ENCODE data around the gene LAMA1.

The LAMA1 gene

DNA sequence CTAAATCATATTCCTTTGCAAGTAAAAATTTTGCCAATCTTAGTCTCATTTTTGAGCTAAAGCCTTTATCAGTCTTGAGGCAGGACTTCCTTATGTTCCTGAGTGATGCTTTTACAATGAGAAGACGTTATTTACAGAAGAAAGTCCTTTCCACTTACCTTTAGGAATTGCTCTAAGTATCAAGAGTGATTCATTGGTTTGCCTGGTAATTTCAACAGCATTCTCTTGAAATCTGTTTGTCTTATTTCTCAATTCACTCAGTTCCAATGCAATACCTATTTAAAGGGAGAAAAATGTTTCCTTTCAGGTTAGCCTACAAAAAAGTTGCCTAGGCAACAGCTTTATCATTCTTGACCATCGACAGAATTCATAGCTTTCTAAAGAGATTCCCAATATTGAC lies 137.2 kb downstream of the LAMA1 start:
- no peak for DNase-seq

DNA sequence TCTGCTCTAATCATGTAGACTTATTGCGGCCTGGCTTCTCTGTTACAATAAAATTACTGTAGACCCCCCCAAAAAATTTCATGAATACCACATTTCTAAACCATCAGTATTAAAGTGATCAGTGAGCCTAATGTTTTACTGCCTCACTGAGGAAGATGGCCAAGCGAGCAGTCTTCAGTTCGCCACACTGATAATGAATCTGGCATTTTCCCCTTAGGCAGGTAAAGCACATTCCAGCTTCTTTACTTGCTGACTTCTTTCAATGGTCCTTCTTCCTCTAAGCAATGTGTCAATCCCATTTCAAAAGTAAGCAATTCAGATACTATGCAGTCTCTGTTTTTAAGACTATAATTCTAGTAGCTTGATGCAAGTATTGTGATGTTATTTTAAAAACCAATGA lies 137.6 kb downstream of the LAMA1 start:
- no peak for DNase-seq

DNA sequence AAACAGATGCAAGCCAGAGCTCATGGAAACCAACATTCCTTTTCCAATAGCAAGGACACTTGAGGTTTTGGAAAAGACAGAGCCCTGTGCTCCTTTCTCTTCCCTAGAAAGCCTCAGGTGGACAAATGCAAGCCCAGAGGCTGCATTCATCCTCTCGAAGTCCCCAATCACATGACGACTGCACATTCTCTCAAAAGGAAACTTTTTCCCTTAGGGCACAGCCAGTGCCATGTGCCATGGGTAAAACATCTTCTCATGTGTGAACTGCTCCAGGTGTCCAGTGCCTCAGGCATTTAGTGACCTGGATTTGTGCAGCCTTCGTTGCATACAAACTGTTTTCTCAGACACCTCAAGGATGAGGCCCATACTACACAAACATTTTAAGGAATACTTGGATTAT lies 140.7 kb downstream of the LAMA1 start:
- DNase-seq = no peak

DNA sequence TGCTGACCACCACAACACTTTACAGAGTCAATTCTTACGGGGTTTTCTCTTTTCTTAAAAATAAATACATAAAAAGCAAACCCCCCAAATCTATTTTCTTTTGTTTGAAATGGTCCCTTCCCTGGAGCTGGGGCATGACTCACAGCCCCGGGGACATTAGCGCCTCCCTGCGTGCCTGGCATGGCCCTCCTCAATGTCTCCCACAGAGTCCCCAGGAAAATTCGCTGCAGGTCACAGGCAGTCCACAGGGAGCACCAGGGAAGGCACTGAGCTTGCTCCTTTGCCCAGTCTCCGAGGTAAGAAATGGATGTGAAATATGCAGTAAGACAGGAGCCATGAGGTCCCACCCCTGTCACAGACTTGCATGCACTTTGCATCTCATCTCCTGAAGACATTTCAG lies 142.5 kb downstream of the LAMA1 start:
- DNase-seq = no peak

DNA sequence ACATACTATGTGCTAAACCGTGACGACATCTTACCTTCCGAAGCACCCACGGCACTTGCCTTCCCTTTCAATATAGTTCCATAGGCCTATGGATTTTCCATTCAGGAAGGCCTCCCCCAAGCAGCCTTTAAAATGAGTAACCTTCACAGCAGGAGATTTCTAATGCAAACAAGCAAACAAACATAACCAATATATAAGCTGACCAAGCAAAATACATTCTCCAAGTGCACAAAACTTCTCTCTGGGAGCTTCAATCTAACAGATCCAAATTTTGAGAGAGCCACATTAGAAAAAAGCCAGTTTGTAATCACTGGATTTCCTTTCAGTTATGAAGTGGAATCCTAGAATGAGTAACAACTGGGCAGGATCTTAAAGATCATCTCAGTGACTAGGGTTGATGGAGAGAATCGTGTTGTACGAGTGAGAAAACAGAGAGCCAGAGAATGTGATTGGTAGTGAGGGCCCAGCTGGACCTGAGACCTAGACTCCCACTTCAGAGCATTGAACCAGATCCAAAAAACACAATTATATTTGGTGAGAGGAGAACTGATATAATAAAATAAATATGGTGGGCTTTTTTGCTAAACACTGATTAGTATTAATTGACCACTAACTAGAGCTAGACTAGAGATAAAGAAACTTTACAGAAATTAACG lies 145.6 kb downstream of the LAMA1 start:
- DNase-seq = no peak

DNA sequence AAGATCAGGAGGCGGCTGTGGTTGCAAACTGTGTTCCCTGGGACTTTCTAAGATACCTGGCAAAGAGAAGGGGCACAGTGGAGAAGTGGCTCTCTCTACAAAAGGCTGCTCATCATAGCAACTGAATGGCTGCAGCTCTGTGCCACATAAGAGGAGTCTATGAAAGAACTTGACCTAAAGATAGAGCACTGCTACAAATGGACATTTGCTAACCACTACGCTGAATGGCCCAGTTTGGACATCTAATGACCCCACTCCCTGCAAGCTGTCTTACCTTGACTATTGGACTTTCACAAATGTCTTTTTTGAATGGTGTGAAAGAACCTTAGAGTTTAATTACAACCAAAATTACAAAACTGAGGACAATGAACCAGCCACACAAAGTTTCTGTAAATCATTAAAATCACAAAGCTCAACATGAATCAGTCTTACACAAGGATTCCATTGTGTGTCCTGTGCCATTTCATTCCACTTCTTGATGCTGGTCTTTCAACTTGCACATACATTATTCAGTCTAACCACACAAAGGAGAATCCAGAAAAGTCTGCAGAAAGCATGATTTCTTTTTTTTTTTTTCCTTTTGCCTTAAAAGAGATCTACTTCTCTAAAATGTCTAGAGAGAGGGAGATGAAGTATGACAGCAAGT lies 154.0 kb downstream of the LAMA1 start:
- no peak for DNase-seq

DNA sequence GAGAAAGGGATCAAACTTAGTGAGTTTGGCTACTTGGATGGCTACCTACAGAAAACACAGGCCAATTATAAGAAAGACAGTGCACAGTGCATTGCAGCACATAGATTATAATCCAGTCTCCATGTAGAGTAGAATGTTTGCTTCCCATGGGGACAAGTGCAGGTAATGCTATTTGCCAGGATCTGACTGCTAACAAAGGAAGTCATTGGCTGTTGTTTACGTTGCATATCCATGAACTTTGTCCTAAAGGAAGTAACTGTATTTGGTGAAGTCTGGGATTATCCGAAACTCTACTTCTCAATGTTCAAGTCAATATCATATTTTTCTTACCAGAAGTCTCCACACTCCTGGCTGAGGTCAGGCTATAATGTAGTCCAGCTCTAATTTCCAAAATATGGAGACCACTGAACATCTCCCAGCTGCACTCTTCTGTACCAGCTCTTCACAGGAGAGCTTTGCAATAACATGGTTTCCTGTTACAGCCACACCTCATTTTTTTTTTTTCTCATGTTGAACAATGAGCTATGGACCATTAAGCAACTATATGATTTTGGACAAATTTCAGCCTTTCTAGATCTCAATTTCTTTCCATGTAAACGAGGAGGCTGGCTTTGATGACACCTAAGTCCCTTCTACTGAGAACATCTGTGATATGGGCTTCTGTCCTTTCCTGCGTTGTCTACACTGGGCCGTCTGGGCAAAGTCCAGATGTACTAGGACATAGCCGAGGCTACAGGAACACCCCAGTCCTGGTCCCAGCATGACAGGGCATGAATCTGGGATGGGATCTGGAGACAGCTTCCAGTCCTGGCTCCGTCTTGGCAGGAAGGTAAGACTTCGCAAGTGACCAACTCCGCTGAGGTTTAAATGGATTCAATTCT lies 154.8 kb downstream of the LAMA1 start:
- no peak for DNase-seq

DNA sequence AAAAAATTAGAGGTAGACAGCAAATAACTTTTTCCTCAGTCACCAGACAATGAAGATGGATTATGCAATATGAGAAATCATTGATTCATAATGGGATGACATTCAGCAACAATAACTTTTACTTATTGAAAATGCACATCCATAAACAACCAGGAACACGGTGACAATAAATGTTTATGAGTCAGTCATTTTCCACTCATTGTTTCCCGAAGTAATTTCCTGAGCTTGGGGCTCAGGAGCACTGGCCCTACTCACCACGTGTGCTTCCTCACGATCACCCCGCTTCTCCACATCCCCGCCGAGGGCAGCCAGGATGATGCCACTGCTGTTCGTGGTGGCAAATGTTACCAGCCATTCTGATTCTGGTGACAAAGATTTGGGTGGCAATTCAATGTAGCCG lies 156.3 kb downstream of the LAMA1 start:
- DNase-seq = no peak

DNA sequence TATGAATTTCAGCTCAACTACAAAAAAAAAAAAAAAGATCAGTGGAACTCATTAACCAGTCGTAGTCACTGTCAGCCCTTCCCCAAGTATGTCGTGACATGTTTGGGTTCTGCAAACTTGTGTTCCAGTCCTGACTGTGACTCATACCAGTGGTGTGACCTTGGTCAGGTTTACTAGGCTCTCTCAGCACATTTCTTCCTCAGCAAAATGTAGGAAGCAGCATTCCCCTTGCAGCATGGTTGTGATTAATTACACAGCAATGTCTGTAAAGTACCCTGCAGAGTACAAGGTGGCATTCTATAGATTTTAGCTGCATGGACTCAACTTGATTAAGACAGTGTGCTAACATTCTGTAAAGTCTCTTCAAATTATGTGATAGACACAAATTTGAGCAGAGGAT lies 156.9 kb downstream of the LAMA1 start:
- no peak for DNase-seq

DNA sequence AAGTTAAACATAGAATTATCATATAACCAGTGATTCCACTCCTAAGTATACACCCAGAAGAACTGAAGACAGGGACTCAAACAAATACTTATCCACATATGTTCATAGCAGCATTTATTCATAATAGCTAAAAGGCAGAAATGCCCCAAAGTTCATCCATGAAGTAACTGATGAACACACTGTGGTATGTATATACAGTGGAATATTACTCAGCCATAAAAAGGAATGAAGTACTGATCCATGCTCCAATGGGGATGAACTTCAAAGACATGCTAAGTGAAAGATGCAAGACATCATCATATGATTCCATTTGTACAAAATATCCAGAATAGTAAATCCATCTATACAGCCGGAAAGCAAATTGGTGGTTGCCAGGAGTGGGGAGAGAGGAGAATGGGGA lies 157.5 kb downstream of the LAMA1 start:
- DNase-seq = no peak

DNA sequence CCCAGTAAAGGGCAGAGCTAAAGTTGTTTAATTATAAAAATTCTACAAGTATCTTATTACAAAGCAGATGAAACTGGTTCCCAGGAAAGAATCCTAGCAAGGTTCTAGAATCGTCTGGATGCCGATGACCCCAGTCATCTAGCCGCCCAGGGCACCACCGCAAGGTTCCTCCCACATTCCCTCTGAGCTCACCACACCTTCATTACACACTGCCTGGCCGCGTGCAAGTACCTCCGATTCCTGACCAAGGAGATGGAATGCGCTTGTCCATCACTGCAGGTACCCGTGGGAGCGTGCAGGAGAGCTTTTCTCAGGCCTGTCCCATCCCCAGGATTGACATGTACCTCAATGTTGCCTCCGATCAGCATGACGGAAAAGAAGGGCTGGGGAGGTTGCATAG lies 158.5 kb downstream of the LAMA1 start:
- no peak for DNase-seq

DNA sequence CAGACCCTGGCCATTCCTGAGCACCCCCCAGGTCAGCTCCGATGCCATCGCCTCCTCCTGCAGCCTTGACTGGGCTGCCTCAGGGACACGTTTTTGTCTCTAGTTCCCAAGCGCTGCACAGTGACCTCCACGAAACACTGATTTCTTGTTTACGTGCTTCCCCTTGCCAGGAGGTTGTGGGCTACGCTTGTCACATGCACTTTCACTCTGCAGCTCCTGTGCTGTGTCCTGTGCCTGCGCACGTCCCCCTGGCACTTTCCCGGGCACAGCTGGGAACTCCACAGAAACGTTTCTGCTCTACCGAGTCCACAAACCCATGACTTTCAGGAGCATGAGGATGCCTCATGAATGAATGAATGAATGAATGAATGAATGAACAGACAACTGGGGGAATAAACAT lies 160.6 kb downstream of the LAMA1 start:
- no peak for DNase-seq

DNA sequence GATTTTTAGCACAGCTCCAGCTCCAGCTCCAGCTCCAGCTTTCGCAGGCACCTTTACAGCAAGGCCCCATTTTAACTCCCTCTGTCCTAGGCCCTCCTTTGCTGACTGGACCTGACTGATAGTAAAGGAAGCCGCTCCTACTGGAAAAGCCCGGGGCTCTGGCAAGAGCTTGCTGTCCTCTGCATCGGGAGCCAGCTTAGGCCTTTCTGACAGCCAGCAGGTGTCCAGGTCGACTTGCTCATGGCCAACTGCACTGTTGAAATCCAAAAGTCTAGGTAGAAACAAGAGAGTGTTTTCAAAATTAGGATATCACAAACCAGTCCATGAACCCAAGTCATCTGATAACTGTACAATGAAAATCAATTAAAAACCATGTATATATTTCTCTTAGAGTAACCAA lies 161.1 kb downstream of the LAMA1 start:
- DNase-seq = no peak

DNA sequence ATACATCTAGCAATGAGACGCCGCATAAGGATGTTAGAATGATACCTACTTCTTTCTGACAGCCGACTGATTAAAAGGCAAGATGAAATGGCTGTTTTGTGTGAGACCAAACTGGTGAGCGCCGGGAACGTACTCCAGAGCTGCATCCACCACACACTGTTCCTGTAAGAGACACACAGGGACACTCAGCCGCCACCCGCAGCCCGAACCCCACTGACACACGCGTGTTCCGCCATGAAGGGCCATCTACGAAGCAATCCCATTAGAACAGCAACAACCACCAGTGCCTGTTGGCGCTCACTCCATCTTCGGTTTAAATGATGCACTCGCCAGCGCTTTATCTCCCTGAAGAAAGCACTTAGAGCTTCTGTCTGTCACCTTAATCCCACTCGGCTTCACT lies 162.3 kb downstream of the LAMA1 start:
- DNase-seq = no peak

DNA sequence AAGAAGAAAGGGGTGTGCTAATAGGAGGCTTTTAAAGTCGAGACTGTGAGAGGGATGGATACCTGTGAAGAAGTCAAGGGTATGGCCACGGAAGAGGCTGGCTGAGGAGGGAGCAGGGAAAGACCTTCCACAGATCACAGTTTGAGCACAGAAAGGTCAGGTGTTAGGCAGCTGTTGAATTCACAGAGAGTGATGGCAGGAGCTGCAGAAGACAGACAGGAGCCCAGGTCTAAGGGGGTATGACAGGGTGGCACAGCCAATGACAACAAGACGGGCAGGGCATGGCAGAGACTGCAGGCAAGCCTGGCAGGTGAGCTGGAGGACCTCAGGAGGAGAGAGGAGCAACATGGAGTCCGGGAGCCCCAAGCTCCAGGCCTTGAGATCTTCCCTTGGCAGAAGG lies 163.1 kb downstream of the LAMA1 start:
- no peak for DNase-seq

DNA sequence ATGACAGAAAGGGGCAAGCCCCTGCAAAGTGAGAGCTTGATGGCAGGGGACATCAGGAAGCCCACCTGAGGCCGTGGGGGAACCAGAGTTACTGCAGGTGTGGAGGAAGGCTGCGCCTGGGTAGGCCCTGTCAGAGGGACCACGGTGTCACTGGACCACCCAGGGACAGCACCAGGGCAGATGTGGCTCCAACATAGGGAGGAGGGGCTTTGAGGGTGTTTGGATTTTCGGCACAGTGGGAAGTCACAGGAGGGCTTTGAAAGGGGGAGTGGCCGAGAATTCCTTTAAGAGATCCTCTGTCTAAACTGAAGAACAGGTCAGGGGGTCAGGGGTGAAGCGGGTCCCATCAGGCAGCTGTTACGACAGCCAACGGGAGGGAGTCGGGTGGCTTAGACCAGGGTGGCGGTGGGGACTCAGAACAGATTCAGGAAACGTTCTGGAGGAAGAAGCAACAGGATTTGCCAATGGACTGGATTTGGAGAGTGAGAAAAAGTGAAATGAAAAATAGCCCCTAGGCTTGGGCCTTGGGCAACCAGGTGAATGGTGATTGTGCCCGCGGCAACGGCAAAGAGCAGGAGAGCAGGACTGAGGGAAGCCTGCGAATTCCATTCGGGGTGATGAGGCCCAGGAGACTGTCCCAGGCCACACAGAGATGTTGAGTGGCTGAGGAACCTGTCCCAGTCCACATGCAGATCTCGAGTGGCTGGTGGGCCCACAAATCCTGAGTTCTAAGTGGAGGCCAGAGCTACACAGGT lies 166.1 kb downstream of the LAMA1 start:
- DNase-seq = no peak

DNA sequence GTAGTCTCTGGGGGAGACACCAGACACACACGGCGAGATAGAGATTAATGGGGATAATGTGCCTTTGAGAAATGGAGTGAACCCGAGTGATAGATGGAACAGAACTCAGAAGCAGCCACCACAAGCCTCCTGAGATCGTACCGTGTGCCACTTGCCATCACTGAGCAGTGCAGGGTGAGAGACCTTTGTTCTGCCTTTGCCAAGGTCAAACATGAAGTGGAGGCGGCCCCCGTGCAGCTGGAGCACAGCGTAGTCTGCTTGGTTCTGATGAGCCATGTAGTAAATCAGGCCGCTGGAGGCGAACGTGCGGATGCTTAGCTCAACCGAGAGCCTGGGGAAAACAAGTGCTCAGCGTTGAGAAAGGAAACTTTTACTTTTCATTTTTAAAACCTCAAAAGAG lies 167.0 kb downstream of the LAMA1 start:
- DNase-seq = no peak

DNA sequence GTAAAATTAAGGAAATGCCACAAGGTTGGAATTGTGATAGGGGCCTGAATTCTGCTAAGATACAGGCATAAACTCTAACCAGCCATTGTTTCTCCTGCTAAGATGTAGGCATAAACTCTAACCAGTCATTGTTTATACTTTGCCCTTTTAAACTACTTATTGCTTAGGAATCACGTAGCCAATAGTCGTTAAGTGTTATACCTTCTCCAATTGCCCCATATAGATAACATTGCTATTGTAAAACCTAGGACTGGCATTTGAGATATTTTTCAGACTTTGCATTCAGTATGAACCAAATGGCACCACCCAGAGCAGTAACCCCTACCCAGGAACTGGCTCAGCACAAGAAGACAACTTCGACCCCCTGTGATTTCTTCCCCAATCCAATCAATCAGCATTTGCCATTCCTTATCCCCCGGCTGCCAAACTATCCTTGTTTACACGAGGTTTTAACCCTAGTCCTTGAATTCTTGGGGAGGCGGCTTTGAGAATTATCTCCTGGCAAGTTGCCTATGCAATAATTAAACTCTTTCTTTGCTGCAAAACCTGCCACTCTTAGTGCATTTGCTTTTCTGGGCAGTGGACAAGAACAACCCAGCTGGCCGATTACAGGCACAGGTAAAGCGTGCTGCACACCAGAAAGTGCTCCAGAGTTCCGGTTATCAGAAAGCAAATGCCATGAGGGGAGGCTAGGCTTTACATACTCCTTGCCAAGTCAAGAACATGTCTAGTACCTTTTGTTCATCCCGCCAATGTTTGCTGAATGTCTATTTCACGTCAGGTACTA lies 167.6 kb downstream of the LAMA1 start:
- DNase-seq = no peak

DNA sequence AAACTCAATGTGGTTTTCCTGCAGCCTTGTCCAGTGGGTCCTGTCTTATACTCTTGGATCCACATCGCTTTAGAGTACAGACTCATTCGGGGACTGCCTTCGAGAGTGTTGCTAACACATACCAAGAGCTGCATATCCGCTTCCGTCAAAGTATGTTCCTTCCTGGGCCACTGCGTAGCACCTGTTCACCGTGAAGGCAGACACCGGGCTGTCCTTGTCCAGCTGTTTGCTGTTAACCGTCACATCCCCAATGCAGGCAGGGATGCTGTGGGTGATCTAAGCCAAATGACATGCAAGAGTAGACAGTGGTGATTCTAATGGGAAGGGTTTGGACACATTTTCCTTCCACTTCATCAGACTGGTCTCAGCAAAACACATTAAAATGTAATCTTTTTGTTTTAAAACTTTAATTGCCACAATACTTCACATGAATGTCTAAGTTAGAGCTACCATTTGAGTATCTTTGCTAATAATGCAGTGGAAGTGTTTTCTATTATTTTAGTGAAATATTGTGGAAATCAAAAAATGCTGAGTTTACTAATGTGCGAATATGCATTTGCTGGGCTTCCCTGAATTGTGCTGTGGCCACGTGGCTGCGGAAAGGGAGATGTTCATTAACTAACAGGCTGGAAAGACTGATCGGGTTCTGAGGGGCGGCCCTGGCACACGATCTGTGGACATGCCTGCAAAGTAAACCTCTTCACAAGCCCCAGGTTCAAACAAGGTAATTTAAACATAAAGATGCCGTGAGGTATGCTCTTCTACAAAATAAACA lies 169.1 kb downstream of the LAMA1 start:
- DNase-seq = no peak

DNA sequence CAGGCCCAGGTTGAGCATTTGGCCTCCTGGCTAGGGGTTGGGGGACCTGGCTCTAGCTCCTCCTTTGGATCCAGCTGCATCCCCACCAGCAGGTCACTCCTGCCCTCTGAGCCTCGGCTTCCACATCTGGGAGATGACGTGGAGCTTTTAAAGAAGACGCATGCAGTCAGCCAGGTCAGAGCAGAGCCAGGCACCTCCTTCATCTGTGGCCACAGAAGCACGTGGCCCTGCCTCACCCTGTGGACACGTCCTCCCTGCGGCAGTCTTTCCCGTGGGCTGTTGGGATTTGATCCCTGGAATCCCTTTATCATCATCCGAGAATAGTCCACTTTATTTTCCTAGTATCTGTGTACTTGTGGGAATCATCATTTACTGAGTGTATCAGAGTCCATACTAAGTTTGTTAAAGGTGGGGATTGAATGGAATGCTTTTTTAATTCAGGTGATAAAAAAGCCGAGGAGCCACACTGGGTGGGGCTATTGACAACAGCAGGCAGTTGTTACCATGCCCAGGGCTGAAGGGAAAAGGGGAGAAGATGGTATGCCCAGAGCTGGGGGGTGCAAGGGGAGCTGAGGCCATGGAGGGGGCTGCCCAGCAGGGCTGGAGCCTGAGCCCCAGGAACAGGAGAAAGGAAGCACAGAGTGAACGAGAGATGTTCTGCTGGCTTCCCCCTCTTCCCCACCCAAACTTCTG lies 170.1 kb downstream of the LAMA1 start:
- DNase-seq = no peak

DNA sequence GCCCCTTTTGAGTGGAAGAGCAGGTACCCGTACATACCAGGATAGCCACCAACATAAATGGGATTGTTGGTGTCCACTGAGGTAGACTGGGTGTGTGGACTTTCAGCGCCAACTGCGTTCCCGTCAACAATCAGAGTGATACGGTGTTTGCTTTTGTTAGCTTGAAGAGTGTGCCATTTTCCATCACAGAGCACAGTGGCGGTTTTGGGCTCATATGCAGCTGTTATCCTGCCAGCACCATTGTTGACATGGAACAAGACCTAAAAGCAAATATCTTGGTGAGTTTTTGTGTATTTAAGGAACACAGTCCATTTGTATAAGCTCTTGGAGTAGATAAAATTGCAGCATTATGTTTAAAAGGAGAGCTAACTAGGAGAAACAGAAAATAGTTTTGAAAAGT lies 174.5 kb downstream of the LAMA1 start:
- no peak for DNase-seq

Measured in CD4-positive, alpha-beta T cell treated with Interleukin-6 for 4 hours (primary cell).